Left lobe of liver (tissue), 2 donors: ENCODE data around the gene SLC24A3. TPM values are rescaled to one million over a fixed set of nuclear protein-coding genes. Genes with fewer than 3 reads are reported as not detected.

Source experiments
- ATAC-seq: fragments of 200-7000 bp; cut with Tn5 transposase; one replicate; pipeline ENCODE4 v1.9.1; 2020; ENCODE audit warnings: mild to moderate bottlenecking, moderate library complexity
- DNase-seq: peaks from one replicate; pipeline ENCODE4 v3.0.0-alpha.2; 2020; ENCODE audit warnings: low spot score
- total RNA-seq: library from RNA; stranded (reverse); gene quantifications from one replicate; pipeline ENCODE4 v1.2.1, GENCODE V29; 2021
- donor health status: DM: no; HTN: no; CAD: no; lungs with moderate emphysema.
- donor health status: DM: no; HTN: yes; CAD: no.

Gene SLC24A3
- total RNA-seq, 1 donor from 2014 or later = 0.35 TPM

GRCh38 chr20:19269737-19270340, 57.4 kb downstream of the SLC24A3 start:
- ATAC-seq (no peak), DNase-seq (no peak)

- DNase-seq = no peak
- ATAC-seq = no peak
Measured at GRCh38 chr20:19271879-19272651, 59.6 kb downstream of the SLC24A3 start.

GRCh38 chr20:19272976-19273654, 60.7 kb downstream of the SLC24A3 start:
- DNase-seq (no peak), ATAC-seq (no peak)

- DNase-seq (no peak), ATAC-seq (no peak)
Measured at GRCh38 chr20:19274001-19274400, 61.6 kb downstream of the SLC24A3 start.

GRCh38 chr20:19274412-19275015, 62.1 kb downstream of the SLC24A3 start:
- peak; percentile 53 for DNase-seq
- ATAC-seq = peak; percentile 63

GRCh38 chr20:19275038-19275629, 62.7 kb downstream of the SLC24A3 start:
- no peak for DNase-seq
- no peak for ATAC-seq

GRCh38 chr20:19275630-19276071, 63.2 kb downstream of the SLC24A3 start:
- DNase-seq = peak; percentile 53
- ATAC-seq = peak; percentile 66

- DNase-seq (no peak), ATAC-seq (no peak)
Measured at GRCh38 chr20:19277381-19277780, 64.9 kb downstream of the SLC24A3 start.

- ATAC-seq (no peak), DNase-seq (no peak)
Measured at GRCh38 chr20:19283490-19284025, 71.1 kb downstream of the SLC24A3 start.

GRCh38 chr20:19284400-19285178, 72.1 kb downstream of the SLC24A3 start:
- no peak for ATAC-seq
- no peak for DNase-seq

- no peak for ATAC-seq
- DNase-seq = no peak
Measured at GRCh38 chr20:19285436-19285835, 73.0 kb downstream of the SLC24A3 start.

GRCh38 chr20:19288061-19288460, 75.6 kb downstream of the SLC24A3 start:
- no peak for ATAC-seq
- DNase-seq = no peak

GRCh38 chr20:19288636-19289035, 76.2 kb downstream of the SLC24A3 start:
- no peak for ATAC-seq
- no peak for DNase-seq

GRCh38 chr20:19289451-19289850, 77.0 kb downstream of the SLC24A3 start:
- ATAC-seq (no peak), DNase-seq (no peak)

- ATAC-seq (no peak), DNase-seq (no peak)
Measured at GRCh38 chr20:19291024-19291817, 78.8 kb downstream of the SLC24A3 start.

- no peak for ATAC-seq
- DNase-seq = no peak
Measured at GRCh38 chr20:19291818-19292132, 79.3 kb downstream of the SLC24A3 start.

GRCh38 chr20:19292254-19292653, 79.8 kb downstream of the SLC24A3 start:
- no peak for ATAC-seq
- DNase-seq = no peak

- DNase-seq = no peak
- no peak for ATAC-seq
Measured at GRCh38 chr20:19295076-19295475, 82.6 kb downstream of the SLC24A3 start.

- no peak for ATAC-seq
- DNase-seq = no peak
Measured at GRCh38 chr20:19298652-19299051, 86.2 kb downstream of the SLC24A3 start.
